ENCODE results near the gene SERGEF. TPM values are rescaled to one million over a fixed set of nuclear protein-coding genes. Genes with fewer than 3 reads are reported as not detected.

Gene SERGEF
- polyA plus RNA-seq, 1 donor = 11.9 TPM

DNA sequence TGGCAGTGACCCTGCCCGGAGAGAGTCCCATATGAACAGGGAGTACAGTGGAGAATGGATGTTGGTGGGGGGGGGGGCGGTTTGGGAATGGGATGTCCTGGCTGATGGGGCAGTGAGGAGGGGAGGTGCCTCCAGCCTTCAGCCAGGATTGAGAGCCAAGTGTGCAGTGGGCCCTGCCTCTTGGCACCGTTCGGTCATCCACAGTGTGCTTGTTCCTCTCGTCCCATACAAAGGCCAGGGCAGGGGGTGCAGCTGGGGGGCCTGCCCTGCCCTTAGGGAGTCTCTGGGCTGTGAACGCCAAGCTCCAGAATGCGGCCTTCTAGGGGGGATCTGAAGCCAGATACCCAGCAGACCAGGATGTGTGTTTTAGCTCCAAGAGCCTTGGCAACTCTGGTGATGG is 244.3 kb downstream of the SERGEF start:
- DNase-seq = no peak

DNA sequence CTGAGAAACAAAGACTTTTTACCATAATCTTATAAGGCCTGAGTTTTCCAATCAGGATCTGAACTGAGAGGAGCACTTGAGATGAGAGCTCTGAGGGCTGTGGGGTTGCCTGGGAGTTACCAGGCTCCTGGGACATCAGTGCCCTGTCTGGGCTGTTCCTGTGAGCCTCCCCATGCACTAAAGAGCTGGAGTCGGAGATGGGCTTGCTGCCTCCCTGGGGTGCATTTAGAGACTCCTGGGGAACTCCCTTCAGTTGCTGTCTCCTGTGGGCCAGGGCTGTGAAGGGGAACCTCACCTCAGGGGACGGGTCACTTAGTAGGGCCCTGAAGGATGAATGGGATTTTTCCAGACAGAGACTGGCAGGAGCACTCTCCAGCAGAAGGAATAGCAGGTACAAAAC is 244.9 kb downstream of the SERGEF start:
- DNase-seq = no peak

DNA sequence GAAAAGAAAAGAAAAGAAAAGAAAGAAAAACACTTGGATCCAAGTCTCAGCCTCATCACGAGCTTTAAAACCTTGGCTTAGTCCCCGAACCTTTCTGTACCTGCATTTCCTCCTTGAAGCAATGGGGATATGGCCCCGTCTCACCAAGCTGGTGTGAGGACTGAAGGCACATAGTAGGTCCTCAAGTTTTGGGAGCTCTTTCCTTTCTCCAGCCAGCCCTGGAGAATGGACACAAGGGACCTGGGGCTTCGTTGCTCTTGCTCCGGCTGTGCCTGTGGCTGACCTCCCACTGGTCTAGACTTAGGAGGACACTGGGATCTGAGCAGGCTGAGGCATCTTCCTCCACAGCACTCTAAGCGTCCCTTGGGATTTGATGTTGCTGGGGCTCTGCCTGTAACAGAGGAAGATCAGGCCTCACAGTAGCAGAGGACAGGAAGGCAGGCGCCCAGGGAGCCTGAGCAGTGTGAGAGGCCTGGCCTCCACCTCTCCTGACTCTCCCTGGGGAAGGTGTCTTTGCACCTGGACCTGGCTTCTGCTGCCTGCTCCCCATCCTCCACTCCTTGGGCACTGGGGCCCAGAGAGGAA is 245.5 kb downstream of the SERGEF start:
- DNase-seq = no peak

DNA sequence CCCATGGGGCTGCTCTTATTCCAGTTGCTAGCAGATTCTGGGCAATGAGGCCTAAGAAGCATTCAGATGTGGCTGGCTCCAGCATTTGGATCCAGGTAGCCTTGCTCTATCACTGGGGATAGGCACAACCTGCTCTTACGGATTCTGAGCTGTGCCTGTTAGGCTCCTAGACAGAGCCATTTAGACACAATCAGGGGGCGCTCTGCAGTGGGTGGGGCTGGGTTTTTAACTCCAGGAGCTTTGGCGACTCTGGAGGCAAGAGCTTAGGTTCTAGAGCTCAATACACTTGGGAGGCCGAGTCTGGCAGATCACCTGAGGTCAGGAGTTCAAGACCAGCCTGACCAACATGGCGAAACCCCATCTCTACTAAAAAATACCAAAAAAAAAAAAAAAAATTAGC is 246.3 kb downstream of the SERGEF start:
- no peak for DNase-seq

DNA sequence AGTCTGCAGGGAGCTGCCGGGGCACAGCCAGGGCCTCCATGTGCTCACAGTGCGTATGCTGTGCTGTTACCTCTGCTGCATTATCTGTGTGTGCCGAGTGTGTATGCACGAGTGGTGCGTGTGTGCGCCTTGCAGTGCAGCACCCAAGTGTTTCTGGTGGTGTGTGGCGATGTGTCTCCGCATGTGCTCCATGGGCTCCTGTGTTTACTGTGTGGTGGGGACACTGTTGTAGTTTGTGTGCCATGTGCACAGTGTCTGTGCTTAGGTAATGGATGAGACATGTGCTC is 246.8 kb downstream of the SERGEF start:
- DNase-seq = no peak

DNA sequence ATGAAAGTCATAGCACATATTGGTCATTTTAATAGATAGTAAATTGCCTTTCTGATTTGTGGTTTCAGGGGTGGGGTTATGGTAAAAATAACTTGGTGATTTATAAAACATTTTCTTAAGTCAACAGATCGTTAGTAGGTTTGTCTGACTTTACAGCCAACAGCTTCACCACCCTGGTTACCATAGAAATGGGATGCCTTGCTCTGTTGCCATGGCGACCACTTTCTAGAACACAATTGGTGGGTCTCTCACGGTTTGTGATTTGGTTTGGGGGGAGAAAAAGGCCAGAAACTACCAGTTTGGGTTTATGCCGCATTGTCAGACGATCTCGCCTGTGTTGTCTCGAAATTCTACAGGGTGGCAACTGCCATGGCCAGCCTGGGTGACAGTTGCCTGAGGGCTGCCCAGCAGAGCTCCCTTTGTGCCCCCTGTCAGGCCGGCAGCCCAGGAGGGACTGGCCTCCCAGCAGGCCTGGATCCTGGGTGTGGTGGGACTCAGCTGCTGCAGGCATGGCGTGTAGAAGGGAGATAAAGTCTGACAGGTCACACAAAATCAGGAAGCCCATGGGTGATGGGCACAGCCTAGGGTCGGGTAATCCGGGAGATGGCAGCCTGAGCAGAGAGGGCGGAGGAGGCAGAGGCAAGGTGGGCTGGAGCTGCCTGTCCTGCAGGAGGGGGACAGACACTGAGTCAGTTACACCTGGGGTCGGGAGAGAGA is 247.3 kb downstream of the SERGEF start:
- no peak for DNase-seq

DNA sequence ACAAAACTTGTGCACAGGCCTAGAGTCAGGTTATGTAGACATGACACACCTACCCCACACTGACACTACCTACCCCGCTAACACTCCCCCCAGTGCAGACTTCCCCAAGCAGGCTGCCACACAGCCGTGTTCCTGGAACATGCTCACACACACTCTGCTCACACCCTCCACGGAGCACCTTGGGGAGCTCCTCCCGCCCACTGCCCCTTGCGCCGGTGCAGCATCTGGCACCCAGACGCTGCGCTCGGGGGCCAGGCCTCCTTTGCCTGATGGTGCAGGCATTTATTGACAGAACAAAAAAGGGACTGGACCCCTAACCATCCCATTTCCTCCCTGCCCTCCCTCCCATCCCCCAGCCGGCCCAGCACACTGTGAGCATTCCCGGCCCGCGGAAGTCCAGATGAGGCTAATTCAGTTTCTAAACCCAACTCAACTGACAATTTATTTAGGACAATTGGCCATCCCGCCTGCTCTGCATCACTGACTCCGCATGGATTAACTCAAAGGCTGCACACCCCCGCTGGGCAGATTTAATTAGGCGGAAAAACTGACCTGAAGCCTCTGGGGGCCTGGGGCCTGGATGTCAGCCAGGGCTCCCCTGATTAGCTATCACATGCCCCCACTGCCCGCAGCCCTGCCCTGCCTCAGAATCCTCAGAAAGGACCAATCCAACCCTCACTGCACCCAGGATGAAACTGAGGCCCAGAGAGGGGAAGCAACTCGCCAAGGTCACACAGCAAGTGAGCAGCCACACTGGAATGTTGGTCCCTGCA is 248.2 kb downstream of the SERGEF start:
- no peak for DNase-seq

DNA sequence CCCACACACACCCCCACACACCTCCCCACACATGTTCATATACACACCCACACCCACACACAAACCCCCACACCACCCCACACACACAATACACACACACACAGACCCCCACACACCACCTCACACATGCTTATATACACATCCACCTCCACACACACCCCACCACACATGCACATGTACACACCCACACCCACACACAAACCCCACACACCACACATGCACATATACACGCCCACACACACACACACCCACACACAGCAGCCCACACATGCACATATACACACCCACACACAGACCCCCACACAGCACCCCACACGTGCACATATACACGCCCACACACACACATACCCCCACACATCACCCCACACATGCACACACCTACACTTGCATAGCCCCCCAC is 249.1 kb downstream of the SERGEF start:
- DNase-seq = no peak

DNA sequence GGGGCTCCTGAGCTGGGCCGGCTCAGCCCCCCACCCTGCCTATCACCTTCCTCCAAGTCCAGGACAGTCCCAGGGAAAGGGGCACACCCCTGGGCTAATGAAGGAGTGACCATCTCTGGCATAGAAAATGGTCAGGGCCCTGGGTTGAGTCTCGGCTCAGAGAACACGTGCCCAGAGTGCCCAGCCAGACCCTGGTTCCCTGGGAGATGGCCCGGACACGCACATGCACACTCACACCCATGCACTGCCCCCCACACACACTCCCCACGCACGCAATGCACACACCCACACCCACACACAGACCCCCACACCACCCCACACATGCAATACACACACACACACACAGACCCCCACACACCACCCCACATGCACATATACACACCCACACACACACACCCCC is 249.6 kb downstream of the SERGEF start:
- DNase-seq = no peak

DNA sequence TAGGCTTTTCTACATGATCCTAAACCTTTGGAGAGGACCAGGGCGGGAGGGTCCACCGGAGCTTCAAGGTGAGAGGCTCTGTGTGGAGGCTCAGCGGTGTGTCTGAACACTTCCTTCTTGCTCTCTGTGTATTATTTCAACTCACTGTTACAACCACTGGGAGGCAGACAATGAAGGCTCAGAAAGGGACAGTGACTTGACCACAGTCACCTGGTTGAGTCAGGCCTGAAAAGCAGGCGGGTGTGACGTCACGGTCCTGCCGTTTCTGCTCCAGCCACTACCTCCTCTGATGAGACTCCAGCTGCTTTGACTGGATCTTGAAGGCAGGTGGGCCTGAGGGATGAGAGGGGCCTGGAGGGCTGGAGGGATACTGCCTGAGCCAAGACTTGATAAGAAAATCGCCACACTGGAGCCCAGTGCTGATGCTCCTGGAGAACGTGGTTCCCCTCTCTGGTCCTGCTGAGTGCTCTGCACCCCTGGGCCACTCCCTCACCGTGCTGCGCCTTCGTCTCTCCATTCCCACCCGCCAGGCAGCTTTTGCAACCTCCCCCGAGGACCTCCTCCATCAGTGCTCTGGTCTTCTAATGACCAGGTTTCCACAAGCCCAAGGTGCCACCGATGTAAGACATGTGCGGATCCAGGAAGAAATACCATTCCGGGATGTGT is 250.4 kb downstream of the SERGEF start:
- DNase-seq = no peak

DNA sequence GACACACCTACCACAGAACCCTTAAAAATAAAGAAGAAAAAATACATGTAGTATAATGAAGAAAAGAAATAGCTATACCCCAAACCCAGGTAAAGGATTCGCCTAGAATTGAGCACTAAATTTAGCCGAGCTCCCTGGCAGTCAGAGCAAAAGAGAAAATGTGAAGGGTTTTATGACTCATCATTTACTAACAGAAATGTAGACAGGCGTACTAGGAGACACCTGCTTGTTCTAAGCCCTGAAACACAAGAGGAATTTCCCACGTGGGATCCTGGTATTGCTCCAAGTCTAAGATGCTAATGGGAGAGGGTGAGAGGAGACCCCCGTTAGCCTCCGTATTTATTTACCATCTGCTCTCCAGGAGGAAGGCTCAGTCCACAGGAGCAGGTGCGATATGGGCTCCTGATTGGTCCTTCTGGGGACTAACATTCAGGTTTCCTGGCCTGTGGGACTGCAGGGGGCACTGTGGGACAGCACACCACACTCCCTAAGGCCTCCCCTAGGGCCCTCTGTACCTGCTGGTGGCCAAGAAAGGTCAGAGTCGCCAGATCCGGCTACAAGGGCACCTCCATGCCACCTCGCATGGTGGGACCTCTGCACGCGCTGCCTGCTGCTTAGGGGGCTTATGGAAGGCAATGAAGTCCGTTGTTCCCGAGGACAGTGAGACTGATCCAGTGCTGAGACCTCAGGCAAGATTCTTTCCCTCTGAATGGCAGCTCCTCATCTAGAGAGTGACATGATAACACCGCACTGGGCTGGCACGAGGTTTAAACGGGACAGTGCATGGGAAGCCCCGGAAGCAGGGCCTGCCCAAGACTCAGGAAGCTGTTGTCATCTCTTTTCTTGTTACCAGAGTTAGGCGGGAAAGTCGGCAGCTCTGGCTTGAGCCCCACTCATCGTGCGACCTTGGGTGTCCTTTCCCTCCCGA is 252.5 kb downstream of the SERGEF start:
- no peak for DNase-seq

DNA sequence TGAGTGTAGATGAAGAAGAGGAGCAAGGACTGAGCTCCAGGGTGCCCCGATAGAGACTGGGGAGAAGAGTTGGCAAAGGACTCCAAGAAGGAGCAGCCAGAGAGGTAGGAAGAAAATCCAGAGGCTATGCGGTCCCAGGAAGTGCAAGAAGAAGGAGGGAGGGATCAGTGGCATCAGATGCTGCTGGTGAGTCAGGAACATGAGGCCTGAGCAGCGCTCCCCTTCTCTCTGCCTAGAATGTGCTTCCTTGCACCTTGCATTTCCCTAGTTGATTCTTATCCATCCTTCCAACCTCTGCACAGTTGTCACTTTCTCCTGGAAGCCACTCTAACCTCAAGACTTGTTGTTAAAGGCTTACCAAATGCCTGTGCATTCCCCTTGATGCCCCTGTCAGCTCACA is 257.0 kb downstream of the SERGEF start:
- no peak for DNase-seq

DNA sequence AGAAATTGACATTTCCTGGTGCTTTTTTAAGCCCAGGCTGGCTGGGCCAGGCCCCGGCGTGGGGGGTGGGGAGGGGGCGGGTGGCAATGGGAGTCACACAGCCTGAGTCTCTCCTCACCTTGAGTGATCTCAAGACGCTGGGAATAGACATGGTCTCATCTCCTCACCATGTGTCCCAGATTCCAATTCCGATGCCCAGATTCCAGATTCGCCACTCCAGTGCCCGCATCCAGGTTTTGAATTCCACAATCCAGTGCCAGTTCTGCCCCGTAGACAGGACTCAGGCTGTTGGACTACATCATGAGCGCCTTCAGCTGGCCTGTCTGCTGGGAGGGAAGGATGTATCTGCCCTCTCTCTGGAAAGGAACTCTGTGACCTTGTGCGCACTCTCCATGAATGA is 259.2 kb downstream of the SERGEF start:
- DNase-seq = no peak

DNA sequence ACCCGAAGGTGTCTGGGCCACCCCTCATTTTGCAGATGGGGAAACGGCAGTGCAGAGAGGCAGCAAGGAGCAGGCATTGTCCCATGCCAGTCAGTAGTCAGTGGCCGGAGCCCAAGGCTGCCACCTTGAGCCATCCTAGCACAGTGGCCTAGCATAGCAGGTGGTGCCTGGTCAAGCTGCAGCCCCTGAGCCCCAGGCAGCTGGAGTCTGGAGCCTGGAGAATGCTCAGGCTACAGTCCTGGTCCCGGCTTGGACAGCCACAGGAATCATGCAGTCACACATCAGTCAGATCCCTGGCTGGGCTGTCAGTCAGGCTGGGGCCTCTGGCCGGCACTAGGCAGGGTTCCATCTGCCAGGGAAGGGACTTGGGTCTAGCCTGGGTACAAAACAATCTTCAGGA is 259.7 kb downstream of the SERGEF start:
- no peak for DNase-seq

DNA sequence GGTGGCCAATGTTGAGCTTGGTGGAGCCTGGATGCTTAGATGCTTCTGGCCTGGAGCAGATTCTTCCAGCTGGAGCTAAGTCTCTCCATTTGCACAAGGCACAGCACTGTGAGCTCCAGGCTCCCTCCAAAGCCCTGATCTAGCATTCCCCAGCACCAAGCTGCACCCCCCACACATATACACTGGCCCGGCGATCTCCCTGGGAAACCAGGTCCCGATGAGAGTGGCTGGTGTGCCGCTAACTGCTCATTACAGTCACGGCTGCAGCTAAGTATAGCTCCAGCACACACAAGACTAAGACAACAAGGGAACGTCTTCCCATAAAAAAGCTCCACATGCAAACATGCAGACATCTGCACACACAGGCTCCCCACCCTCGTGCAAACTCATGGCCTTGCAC is 260.7 kb downstream of the SERGEF start:
- DNase-seq = no peak

DNA sequence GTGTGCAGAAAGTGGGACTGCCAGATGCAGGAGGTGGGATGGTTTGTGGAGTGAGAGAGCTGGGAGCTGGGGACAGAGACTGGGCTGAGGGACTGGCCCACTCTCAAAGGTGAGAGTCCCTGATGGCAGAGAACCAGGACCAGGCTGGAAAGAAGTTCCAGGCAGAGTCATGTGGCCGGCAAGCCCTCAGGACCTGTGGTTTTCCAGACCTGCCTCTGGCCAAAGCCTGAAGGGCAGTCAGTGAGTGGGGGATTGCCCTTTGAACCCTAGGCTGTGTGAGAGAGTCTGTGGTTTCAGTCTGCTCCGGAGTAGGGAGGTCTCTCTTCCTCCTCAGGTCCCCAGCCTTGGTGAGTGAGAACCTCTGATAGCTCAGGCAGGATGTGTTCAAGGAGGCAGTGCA is 261.3 kb downstream of the SERGEF start:
- no peak for DNase-seq

DNA sequence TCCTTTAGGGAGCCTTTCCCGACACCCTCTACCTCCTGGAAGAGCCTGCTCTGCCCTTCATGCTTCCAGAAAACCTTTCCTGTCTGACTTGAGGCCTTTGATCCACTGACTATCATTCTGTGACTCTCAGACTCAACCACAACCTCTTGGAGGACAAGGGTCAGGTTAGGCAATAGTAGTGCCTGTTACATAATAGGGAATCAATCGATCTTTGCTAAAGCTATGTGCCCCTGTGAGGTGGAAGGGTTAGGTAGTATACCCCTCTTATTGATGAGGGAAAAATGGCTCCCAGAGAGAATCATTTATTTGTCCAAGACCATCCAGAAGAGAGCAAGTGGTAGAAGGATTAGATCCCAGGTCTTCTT is 262.1 kb downstream of the SERGEF start:
- no peak for DNase-seq

DNA sequence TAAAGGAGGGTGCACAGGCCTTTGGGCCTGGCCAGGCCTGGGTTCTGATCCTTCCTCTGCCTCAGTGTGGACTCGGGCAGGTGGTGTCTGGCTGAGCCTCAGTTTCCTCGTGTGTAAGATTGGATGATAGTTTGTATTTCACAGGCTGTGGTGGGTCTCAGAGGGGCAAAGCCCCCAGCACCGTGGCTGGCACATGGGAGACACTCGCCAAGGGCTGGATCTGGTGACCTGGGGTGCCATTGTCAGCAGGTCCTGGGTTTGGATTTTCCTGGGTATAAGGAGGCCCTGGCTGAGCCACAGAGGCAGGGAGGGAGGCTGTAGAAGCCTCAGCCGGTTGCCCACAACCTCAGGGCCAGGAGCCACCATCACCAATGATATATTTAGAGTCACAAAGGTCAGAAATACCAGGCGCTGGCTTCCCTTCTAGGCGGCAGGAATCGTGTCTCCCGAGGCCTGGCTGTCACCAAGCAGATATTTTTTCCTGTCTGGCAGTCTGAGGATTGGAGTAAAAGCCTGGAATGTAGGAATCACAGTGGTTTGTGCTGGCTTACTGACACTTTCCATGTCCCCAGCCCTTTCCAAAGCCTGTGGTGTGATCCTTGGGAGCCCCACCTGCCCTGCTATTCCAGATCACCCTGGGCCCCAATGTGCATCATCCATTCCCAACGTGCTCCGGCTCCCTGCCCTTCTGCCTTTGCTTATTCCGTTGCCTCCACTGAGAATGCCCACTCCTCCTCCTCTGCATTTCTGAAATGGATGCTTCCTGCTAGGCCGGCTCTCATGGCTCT is 262.6 kb downstream of the SERGEF start:
- no peak for DNase-seq

DNA sequence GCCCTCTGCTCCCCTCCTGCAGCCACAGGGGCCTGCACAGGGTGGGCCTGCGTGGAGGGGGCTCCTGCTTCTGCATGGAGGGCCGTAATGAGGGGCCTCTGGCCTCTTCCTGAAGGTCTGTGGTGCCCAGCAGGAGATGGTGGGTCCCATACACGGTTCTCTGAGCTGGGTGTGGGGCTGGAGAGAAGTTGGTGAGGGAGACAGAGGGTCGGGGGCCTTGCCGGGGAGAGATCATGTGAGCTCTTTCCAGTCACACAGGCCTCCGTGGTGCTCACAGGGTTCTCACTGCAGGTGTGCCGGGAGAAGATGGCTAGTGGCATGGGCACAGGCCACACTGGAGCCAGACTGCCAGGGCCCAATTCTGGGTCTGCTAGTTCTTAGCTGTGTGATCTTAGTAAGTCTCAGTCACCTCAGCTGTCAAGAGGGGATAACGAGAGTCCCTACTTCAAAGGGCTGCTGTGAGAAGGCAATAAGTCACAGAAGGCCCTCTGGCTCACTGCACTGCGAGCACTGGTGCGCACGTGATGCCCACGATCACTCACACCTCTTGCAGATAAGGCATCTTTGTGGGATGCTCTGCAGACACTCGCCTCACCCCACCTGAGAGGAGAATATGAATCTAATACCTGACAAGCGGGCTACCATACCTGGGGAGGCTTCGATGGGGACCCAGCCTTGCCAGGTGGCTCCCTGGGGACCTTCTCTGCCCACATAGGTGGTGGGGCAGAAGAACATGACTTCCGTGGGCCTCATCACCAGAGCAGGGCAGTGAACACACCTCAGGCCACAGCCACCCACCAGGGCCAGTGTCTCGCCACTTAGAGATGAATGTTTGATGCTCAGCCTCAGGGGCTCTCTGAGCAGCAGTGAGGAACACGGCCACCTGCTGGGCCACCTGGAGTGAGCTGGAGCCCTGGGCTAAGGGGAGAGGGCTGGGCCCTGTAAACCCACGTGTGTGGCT is 263.8 kb downstream of the SERGEF start:
- DNase-seq = no peak

DNA sequence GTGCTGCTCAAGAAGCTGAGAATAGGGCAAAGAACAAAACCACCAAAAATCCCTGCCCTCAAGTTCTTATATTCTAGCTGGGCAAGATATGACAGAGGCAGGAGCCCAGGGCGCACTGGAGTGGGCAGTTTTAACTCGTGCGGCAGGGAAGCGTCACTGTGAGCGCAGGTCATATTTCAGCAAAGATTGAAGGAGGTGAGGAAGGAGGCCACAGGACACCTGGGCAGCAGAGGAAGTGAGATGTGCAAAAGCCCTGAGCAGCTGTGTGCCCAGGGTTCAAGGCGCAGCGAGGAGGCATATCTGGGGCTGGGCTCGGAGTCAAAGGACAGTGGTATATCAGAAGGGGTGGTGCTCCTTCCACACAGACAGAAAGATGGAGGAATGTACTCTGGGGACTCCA is 264.8 kb downstream of the SERGEF start:
- no peak for DNase-seq

Measured in hindlimb muscle (tissue), 1 donor.